Thyroid gland (tissue), 4 donors: ENCODE data around the gene NR1H2. TPM values are rescaled to one million over a fixed set of nuclear protein-coding genes. Genes with fewer than 3 reads are reported as not detected.

ENCODE experiments used
- DNase-seq, 2 donors: peaks; one replicate each; pipeline ENCODE4 v3.0.0-alpha.2; 2019
- H3K27ac ChIP-seq, 3 donors: fragments of 200-600 bp; sonication (generic); 1 replicate in 2 of 3; 2 replicates in 1 of 3; pipeline ENCODE4 v1.5.1; 2016 to 2019; ENCODE audit warnings: mild to moderate bottlenecking in 1 of 3, moderate library complexity in 1 of 3
- H3K27me3 ChIP-seq: fragments of 200-600 bp; sonication (generic); one replicate; pipeline ENCODE4 v1.5.1; 2019
- H3K36me3 ChIP-seq, 2 donors: fragments of 200-600 bp; sonication (generic); one replicate each; pipeline ENCODE4 v1.5.1; 2016 to 2019
- H3K4me1 ChIP-seq, 2 donors: fragments of 200-600 bp; sonication (generic); one replicate each; pipeline ENCODE4 v1.5.1; 2017 to 2019
- H3K4me3 ChIP-seq, 3 donors: fragments of 200-600 bp; sonication (generic); replicated peaks in 1 of 3; 1 replicate in 2 of 3; 2 replicates in 1 of 3; pipeline ENCODE4 v1.5.1; 2016; ENCODE audit warnings: mild to moderate bottlenecking in 1 of 3
- H3K9me3 ChIP-seq: fragments of 200-600 bp; sonication (generic); one replicate; pipeline ENCODE4 v1.5.1; 2017
- POLR2A ChIP-seq, 2 donors: fragments of 450-650 bp; IDR thresholded peaks; one replicate each; pipeline ENCODE4 v1.6.1; 2017; ENCODE audit warnings: antibody characterized with exemption in 2 of 2, mild to moderate bottlenecking in 2 of 2, moderate library complexity in 1 of 2
- WGBS, 2 donors: methylation state at CpG; one replicate each; pipeline ENCODE4 v1.1.5; 2017; 5-methylcytosine and 5-hydroxymethylcytosine counted together
- intact Hi-C: fragments of 100-400 bp; cut with DNase I; formaldehyde crosslinking; loops from one replicate; pipeline ENCODE4 v1.15.1; 2023
- total RNA-seq, 4 donors: library from RNA; depleted of rRNA; stranded (reverse); fragments of >200 nt; gene quantifications; one replicate each; pipeline ENCODE4 v1.2.3, GENCODE V29; 2016
- TF ChIP-seq, protein P1 (sequence below), 6 experiments: fragments of 200-600 bp in 3 of 6; fragments of 450-650 bp in 3 of 6; sonication (generic) in 3 of 6; IDR thresholded peaks; one replicate each; pipeline ENCODE4 v1.5.1; 2016 to 2019; ENCODE audit warnings: antibody characterized with exemption in 6 of 6, mild to moderate bottlenecking in 2 of 6, inconsistent platforms in 1 of 6, moderate library complexity in 1 of 6

NR1H2 gene
- total RNA-seq, 4 donors from 2014 or later = 76.4 to 114 (median 100) TPM

DNA sequence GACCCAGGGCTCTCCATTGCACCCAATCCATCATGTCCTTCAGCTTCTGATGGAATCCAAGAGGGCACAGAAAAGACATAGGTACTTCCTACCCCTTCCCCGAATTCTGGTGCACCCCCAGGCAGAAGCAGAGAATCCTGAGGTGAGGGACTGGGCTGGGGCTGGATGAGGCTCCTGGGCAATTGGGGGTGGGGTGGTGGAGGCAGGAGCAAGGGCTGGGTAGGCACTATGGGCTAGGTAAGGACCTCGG lies 44.3 kb upstream of the NR1H2 start:
- H3K27me3 ChIP-seq = no peaks in the 10 kb centered on the region
- intact Hi-C loops = no loop called here
- H3K27ac ChIP-seq = peak overlapping the region; percentile 79 to 93 (median 93)
- peaks cover 37 to 39% of the 10 kb centered on the region in 2 donors for H3K4me1 ChIP-seq
- 0% methylated on average over 2 of the region's 2 CpGs for WGBS, 2 donors
- DNase-seq = no peak
- H3K9me3 ChIP-seq = no peaks in the 10 kb centered on the region
- no peaks in the 10 kb centered on the region for H3K36me3 ChIP-seq
- peak overlapping the region in 2 of 3 donors; percentile 15 to 55 for H3K4me3 ChIP-seq
- TF ChIP-seq, protein P1, sequence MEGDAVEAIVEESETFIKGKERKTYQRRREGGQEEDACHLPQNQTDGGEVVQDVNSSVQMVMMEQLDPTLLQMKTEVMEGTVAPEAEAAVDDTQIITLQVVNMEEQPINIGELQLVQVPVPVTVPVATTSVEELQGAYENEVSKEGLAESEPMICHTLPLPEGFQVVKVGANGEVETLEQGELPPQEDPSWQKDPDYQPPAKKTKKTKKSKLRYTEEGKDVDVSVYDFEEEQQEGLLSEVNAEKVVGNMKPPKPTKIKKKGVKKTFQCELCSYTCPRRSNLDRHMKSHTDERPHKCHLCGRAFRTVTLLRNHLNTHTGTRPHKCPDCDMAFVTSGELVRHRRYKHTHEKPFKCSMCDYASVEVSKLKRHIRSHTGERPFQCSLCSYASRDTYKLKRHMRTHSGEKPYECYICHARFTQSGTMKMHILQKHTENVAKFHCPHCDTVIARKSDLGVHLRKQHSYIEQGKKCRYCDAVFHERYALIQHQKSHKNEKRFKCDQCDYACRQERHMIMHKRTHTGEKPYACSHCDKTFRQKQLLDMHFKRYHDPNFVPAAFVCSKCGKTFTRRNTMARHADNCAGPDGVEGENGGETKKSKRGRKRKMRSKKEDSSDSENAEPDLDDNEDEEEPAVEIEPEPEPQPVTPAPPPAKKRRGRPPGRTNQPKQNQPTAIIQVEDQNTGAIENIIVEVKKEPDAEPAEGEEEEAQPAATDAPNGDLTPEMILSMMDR (IDR thresholded peaks at IDR 0.05) = no peak
- no peak for TF ChIP-seq POLR2A (IDR thresholded peaks at IDR 0.05)

DNA sequence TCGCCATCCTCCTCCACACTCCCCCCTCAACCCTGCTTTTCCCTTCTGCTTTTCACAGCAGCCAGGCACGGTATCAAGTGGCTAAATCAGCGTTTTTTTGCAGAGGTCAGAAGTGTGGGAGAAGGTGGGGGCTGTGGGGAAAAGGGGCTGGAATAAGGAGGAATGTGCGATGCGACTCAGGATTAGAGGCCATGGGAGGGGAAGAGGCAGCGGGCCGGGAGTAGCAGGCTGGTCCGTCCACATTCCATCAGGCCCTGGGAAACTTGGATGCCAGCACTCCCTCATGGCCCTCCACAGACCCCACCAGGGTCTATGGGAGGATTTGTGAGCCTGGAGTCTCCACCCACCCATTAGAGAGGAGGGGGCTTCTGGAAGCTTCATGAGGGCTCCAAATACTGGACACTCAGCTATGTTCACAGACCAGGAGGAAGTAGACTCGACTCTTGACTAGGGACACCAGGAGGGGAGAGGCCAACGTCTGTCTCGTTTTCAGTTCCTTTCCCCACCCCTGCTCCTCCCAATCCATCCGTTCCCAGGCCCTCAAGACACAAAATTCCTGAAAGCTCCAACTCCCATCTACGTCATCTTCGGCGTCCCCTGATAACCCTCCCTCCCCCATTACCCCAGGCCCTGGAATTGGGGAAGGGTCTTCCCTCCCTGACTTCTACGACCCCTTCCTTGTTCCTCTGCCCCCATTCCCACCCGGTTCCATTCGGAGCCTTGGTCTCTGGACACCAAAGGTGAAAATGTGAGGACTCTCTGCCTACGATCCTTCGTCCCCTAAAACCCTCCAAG lies 43.8 kb upstream of the NR1H2 start:
- peaks cover 32 to 33% of the 10 kb centered on the region in 2 donors for H3K4me1 ChIP-seq
- H3K4me3 ChIP-seq = peak overlapping the region; percentile 15 to 67 (median 55)
- H3K27me3 ChIP-seq = no peaks in the 10 kb centered on the region
- peak in 1 of 2 donors; percentile 59 for TF ChIP-seq POLR2A (IDR thresholded peaks at IDR 0.05)
- TF ChIP-seq, protein P1 (IDR thresholded peaks at IDR 0.05) = no peak
- peak overlapping the region; percentile 79 to 93 (median 93) for H3K27ac ChIP-seq
- H3K9me3 ChIP-seq = no peaks in the 10 kb centered on the region
- no peaks in the 10 kb centered on the region for H3K36me3 ChIP-seq
- DNase-seq = peak; percentile 78 to 79
- WGBS, 2 donors = 2 to 4% methylated on average over 20 of the region's 20 CpGs
- intact Hi-C loops = no loop called here

DNA sequence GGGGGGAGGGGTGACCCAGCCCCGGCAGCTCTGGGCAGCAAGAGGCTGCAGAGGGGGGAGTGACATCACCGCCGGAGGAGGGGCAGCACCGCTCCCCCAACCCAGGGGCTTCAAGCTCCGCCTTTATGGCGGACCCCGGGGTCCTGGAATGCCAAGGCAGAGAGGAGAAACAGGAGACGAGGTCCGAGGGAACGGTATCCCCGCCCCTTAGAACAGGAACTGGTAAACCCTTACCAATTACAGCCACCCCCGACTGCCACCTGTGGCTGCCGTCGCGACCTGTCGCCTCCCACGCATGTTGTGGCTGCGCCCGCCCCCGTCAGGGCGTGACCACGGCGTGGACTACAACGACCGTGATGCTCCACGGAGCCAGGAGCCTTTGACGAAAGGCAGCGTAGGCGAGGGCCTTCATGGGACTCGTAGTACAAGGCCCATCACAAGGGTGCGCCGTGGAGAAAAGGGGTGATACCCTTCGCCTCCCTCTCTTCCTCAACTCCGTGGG lies 43.0 kb upstream of the NR1H2 start:
- Histone ChIP-seq H3K36me3 (no peaks in the 10 kb centered on the region), H3K9me3 (no peaks in the 10 kb centered on the region), H3K27ac (peak overlapping the region; percentile 79 to 93 (median 93)), H3K4me1 (peaks cover 26 to 28% of the 10 kb centered on the region in 2 donors), H3K27me3 (no peaks in the 10 kb centered on the region), H3K4me3 (peak overlapping the region; percentile 39 to 67 (median 55))
- TF ChIP-seq, protein P1 (IDR thresholded peaks at IDR 0.05) = no peak
- TF ChIP-seq POLR2A (IDR thresholded peaks at IDR 0.05) = peak; percentile 59 to 80
- intact Hi-C loops = no loop called here
- peak; percentile 99 for DNase-seq
- WGBS, 2 donors = 0 to 1% methylated on average over 8 to 20 of the region's 34 CpGs

DNA sequence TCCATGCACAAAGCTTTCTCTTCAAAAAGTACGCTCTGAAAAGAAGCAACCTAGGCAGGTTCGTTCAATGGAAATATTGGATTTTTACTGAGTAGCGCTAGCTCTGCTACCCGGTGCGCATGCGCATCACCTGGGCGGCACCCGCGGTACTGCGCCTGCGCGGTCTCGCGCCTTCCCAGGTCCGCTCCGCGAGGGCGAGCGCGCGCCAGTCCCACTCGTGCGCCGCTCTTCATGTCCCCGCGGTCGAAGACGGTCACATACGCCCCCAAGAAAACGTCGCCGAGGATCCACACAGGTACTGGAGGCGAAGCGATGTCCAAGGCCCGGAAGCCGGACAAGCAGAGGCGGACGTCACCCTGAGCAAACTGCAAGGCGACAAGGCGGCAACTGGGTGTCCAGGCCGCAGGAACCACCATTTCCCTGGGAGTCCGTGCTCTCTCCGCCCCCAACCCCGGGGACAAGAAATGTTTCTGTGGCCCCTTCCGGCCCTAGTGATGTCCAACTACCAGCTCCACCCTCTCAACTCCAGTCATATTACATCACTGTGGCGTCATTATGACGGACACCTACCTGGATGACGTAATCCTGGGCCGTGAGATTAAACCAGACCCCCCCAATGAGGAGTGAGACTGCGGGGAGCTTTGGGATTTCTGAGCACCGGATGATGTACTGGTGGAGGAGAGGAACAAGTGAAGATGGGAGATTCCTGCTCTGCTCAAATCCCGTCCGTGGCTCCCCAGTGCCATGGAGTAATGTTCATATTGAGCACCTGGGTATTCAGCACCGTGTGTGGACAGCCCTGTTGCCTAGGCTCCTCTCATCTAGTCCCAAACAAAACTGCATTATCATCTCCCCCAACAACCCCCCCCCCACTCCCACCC lies 42.3 kb upstream of the NR1H2 start:
- Histone ChIP-seq H3K4me3 (peak overlapping the region; percentile 39 to 67 (median 55)), H3K27me3 (no peaks in the 10 kb centered on the region), H3K9me3 (no peaks in the 10 kb centered on the region), H3K4me1 (peaks cover 26 to 28% of the 10 kb centered on the region in 2 donors), H3K36me3 (no peaks in the 10 kb centered on the region), H3K27ac (peak overlapping the region; percentile 79 to 93 (median 93))
- intact Hi-C loops = no loop called here
- 15 to 17% methylated on average over 36 to 45 of the region's 54 CpGs for WGBS, 2 donors
- TF ChIP-seq POLR2A (IDR thresholded peaks at IDR 0.05) = peak; percentile 46 to 79
- TF ChIP-seq, protein P1 (IDR thresholded peaks at IDR 0.05) = no peak
- DNase-seq = peak; percentile 82 to 86
